Kidney (tissue), 14 donors: Measurements from ENCODE around the gene DNAAF5. TPM values are rescaled to one million over a fixed set of nuclear protein-coding genes. Genes with fewer than 3 reads are reported as not detected.
A peak's percentile ranks its signal among the peaks of the same experiment; 100 is the strongest.

Source experiments
- DNase-seq, 5 donors: peaks; one replicate each; pipeline ENCODE4 v3.0.0-alpha.2; 2013 to 2020
- FAIRE-seq: peaks from 2 replicates; lab custom pipeline; 2012; peaks lifted over from hg19 to GRCh38; lab: Jason Lieb, UNC
- H3K27ac ChIP-seq, 2 donors: one replicate each; pipeline ENCODE4 v1.7.0; 2013; ENCODE audit warnings: low read depth in 2 of 2, low read length in 2 of 2, inconsistent platforms in 1 of 2
- H3K27me3 ChIP-seq: one replicate; pipeline ENCODE4 v1.7.1; 2013; ENCODE audit warnings: low read length, inconsistent platforms; ENCODE audit not compliant: control insufficient read depth, insufficient read depth
- H3K36me3 ChIP-seq, 3 donors: one replicate each; pipeline versions ENCODE4 v1.7.0 to v1.7.1; 2013; ENCODE audit warnings: low read length in 3 of 3, control low read depth in 1 of 3, inconsistent platforms in 1 of 3; ENCODE audit not compliant: insufficient read depth in 3 of 3, control insufficient read depth in 2 of 3
- H3K4me1 ChIP-seq, 3 donors: one replicate each; pipeline versions ENCODE4 v1.7.0 to v1.7.1; 2013; ENCODE audit warnings: low read length in 3 of 3, inconsistent platforms in 1 of 3, low read depth in 1 of 3; ENCODE audit not compliant: control insufficient read depth in 2 of 3, insufficient read depth in 2 of 3
- H3K4me3 ChIP-seq, 3 donors: one replicate each; pipeline versions ENCODE4 v1.7.0 to v1.8.1; 2013; ENCODE audit warnings: low read length in 3 of 3, control low read depth in 1 of 3, inconsistent platforms in 1 of 3
- H3K9ac ChIP-seq, 3 donors: one replicate each; pipeline versions ENCODE4 v1.7.0 to v1.7.1; 2013; ENCODE audit warnings: low read length in 3 of 3, control low read depth in 1 of 3, inconsistent platforms in 1 of 3
- H3K9me3 ChIP-seq, 3 donors: one replicate each; pipeline versions ENCODE4 v1.7.0 to v1.7.1; 2013; ENCODE audit warnings: low read length in 3 of 3, control low read depth in 1 of 3, inconsistent platforms in 1 of 3; ENCODE audit not compliant: control insufficient read depth in 2 of 3, insufficient read depth in 1 of 3
- intact Hi-C: fragments of 100-400 bp; cut with DNase I; formaldehyde crosslinking; loops from one replicate; pipeline ENCODE4 v1.11.1; 2022
- polyA plus RNA-seq: library from polyadenylated mRNA; stranded (reverse); fragments of 350-450 nt; fragmentation: Illumina TruSeq; extraction: RNeasy Lipid Tissue Mini Kit (QIAGEN cat#74804); gene quantifications from one replicate; pipeline ENCODE4 v1.2.3, GENCODE V29; 2014; ENCODE audit warnings: low read depth, low replicate concordance; ENCODE audit not compliant: insufficient read depth
- total RNA-seq: library from RNA; stranded (reverse); fragmentation: NEBNext Ultra II Directional; extraction: Animal tissue kit (Norgen Biotek cat#: 25700); gene quantifications from one replicate; pipeline ENCODE4 v1.2.1, GENCODE V29; 2021
- TF ChIP-seq, protein P1 (sequence below): IDR thresholded peaks from 3 replicates; pipeline ENCODE4 v1.5.1; 2012; ENCODE audit warnings: mild to moderate bottlenecking, moderate library complexity, borderline replicate concordance; ENCODE audit not compliant: insufficient read depth; ENCODE audit errors: extremely low read depth
- donor health status: control.
- donor health status: control.
- donor health status: control.
- donor health status: control.
- donor health status: control.
- donor health status: DM: yes; HTN: yes; CAD: no.
- donor health status: Normal renal cell carcinoma (clear cell type).

DNAAF5 gene
- total and polyA plus RNA-seq, 2 donors from 2014 or later: 11.6 to 29.7 TPM

- H3K27ac ChIP-seq: no peak overlapping the region
- FAIRE-seq (no peak), DNase-seq (peak in 2 of 5 donors; percentile 6 to 15)
- no peaks in the 10 kb centered on the region for H3K4me1 ChIP-seq
- H3K27me3 ChIP-seq: no peaks in the 10 kb centered on the region
- intact Hi-C loops: no loop called here
- H3K36me3 ChIP-seq: peaks cover 0 to 3% (median 0%) of the 10 kb centered on the region in 3 donors
- H3K9me3 ChIP-seq: peaks cover 0 to 7% (median 3%) of the 10 kb centered on the region in 3 donors
- H3K4me3 ChIP-seq: no peak overlapping the region
- TF ChIP-seq, protein P1, sequence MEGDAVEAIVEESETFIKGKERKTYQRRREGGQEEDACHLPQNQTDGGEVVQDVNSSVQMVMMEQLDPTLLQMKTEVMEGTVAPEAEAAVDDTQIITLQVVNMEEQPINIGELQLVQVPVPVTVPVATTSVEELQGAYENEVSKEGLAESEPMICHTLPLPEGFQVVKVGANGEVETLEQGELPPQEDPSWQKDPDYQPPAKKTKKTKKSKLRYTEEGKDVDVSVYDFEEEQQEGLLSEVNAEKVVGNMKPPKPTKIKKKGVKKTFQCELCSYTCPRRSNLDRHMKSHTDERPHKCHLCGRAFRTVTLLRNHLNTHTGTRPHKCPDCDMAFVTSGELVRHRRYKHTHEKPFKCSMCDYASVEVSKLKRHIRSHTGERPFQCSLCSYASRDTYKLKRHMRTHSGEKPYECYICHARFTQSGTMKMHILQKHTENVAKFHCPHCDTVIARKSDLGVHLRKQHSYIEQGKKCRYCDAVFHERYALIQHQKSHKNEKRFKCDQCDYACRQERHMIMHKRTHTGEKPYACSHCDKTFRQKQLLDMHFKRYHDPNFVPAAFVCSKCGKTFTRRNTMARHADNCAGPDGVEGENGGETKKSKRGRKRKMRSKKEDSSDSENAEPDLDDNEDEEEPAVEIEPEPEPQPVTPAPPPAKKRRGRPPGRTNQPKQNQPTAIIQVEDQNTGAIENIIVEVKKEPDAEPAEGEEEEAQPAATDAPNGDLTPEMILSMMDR: no peak
- no peak overlapping the region for H3K9ac ChIP-seq
Observed at GRCh38 chr7:684416-684815, 42.1 kb upstream of the DNAAF5 start.

GRCh38 chr7:685540-685939, 41.0 kb upstream of the DNAAF5 start:
- DNase-seq: no peak
- Histone ChIP-seq H3K36me3 (no peaks in the 10 kb centered on the region), H3K27me3 (no peaks in the 10 kb centered on the region), H3K9me3 (peaks cover 0 to 7% (median 3%) of the 10 kb centered on the region in 3 donors), H3K4me3 (no peak overlapping the region), H3K27ac (no peak overlapping the region), H3K9ac (no peak overlapping the region), H3K4me1 (no peaks in the 10 kb centered on the region)
- intact Hi-C loops: no loop called here
- FAIRE-seq: no peak
- TF ChIP-seq, protein P1: no peak

DNA sequence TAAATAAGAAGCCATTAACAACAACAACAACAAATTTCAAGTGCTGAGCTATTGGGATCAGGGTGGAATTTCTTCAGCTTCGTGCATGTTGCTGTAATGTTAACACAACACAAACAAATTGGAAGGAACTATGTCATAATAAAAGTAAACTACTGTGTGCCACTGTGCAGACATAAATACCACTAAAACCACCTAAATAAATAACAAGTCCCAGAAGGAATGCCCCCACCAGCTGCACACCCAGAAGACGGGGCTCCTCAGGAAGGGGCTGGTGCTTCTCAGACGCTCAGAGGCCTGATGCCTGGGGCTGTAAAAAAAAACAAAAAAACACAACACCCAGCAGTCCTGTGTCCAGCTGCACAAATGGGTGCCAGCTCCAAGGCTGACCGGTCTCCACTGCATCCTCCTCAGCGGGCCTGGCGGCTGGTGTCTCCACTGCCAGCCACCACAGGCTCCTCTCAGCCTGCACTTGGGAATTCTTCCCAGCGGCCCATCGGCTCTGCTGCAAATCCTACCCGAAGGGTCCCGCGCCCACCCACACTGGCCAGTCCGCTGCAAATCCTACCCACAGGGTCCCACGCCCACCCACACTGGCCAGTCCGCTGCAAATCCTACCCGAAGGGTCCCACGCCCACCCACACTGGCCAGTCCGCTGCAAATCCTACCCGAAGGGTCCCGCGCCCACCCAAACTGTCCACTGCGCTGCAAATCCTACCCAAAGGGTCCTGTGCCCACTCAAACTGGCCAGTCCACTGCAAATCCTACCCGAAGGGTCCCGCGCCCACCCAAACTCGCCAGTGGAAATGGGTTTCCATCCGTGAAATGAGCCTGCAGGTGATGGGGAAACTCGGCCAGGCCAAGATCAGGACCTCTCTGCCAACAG, 35.8 kb upstream of the DNAAF5 start:
- Histone ChIP-seq H3K9me3 (peaks cover 0 to 4% (median 0%) of the 10 kb centered on the region in 3 donors), H3K9ac (no peak overlapping the region), H3K4me1 (no peaks in the 10 kb centered on the region), H3K36me3 (no peaks in the 10 kb centered on the region), H3K27ac (no peak overlapping the region), H3K27me3 (no peaks in the 10 kb centered on the region), H3K4me3 (no peak overlapping the region)
- FAIRE-seq (no peak), DNase-seq (peak in 2 of 5 donors; percentile 7 to 64)
- TF ChIP-seq, protein P1: no peak
- intact Hi-C loops: no loop called here
